ENCODE measurements around the gene TMEM263. TPM values are rescaled to one million over a fixed set of nuclear protein-coding genes. Genes with fewer than 3 reads are reported as not detected.

Gene TMEM263
- total and polyA plus RNA-seq, 2 donors (not counting 3 experiments of a cell fraction or from before 2014, with no cell fraction given): 22.5 to 72.5 TPM

- Histone ChIP-seq H3K9me1 (replicated peaks; ENCODE audit: control insufficient read depth, extremely low read depth, insufficient read depth, low read length) (no peaks in the 10 kb centered on the region), H3K79me2 (ENCODE audit: control insufficient read depth, insufficient read depth, low read length) (no peaks in the 10 kb centered on the region), H3K4me1 (ENCODE audit: control insufficient read depth, extremely low read depth, insufficient read depth, low read length) (peaks cover 14% of the 10 kb centered on the region), H3K36me3 (ENCODE audit: control insufficient read depth in 2 of 2, extremely low read depth in 1 of 2, insufficient read depth in 2 of 2, low read length in 2 of 2) (peaks cover 2 to 3% of the 10 kb centered on the region in 2 experiments), H3K27ac (ENCODE audit: insufficient read depth, low read depth, low read length) (no peak overlapping the region), H3K4me3 (replicated peaks in 1 of 3; ENCODE audit: insufficient read depth in 1 of 3, low read depth in 1 of 3, low read length in 3 of 3) (no peak overlapping the region), H3K4me2 (ENCODE audit: insufficient read depth, low read length) (no peak overlapping the region), H2AFZ (ENCODE audit: low read depth, low read length) (no peak overlapping the region), H3K27me3 (ENCODE audit: control insufficient read depth in 2 of 2, insufficient read depth in 2 of 2, low read length in 2 of 2) (no peaks in the 10 kb centered on the region), H4K20me1 (replicated peaks; ENCODE audit: control insufficient read depth, extremely low read depth, insufficient read depth, low read length) (no peaks in the 10 kb centered on the region), H3K9me3 (replicated peaks; ENCODE audit: control insufficient read depth, insufficient read depth, low read length) (no peaks in the 10 kb centered on the region), H3K9ac (replicated peaks; ENCODE audit: extremely low read depth, insufficient read depth, low read length) (no peak overlapping the region)
- ChIA-PET POLR2A (no interaction called here), CTCF (interaction anchor here (0.7 to 1.7 kb wide), 2 partner anchors 10 to 122 kb away, joined by 3 to 6 read pairs; no protein-coding TSS in a partner anchor)
- no peak for TF ChIP-seq GATA2 (IDR thresholded peaks at IDR 0.05; ENCODE audit: insufficient read depth, insufficient read length, low read depth, low read length)
- no peak for TF ChIP-seq JUN (IDR thresholded peaks at IDR 0.05; ENCODE audit: borderline replicate concordance, insufficient read depth, insufficient read length, low read depth)
- no peak for TF ChIP-seq POLR2A (IDR thresholded peaks at IDR 0.05; ENCODE audit: low read depth, low read length)
- no peak for TF ChIP-seq MYC (IDR thresholded peaks at IDR 0.05; ENCODE audit: low read depth, low read length)
- TF ChIP-seq, protein P1, sequence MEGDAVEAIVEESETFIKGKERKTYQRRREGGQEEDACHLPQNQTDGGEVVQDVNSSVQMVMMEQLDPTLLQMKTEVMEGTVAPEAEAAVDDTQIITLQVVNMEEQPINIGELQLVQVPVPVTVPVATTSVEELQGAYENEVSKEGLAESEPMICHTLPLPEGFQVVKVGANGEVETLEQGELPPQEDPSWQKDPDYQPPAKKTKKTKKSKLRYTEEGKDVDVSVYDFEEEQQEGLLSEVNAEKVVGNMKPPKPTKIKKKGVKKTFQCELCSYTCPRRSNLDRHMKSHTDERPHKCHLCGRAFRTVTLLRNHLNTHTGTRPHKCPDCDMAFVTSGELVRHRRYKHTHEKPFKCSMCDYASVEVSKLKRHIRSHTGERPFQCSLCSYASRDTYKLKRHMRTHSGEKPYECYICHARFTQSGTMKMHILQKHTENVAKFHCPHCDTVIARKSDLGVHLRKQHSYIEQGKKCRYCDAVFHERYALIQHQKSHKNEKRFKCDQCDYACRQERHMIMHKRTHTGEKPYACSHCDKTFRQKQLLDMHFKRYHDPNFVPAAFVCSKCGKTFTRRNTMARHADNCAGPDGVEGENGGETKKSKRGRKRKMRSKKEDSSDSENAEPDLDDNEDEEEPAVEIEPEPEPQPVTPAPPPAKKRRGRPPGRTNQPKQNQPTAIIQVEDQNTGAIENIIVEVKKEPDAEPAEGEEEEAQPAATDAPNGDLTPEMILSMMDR (IDR thresholded peaks at IDR 0.05; ENCODE audit: extremely low read depth in 1 of 2, insufficient read depth in 1 of 2, low read depth in 1 of 2, low read length in 2 of 2): no peak
- TF ChIP-seq, protein P2, sequence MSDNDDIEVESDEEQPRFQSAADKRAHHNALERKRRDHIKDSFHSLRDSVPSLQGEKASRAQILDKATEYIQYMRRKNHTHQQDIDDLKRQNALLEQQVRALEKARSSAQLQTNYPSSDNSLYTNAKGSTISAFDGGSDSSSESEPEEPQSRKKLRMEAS (IDR thresholded peaks at IDR 0.05; ENCODE audit: insufficient read depth, insufficient read length): no peak
- TF ChIP-seq FOS (IDR thresholded peaks at IDR 0.05; ENCODE audit: borderline replicate concordance, insufficient read depth, low read length): no peak
- TF ChIP-seq POLR2AphosphoS5 (IDR thresholded peaks at IDR 0.05; ENCODE audit: insufficient read depth, low read depth, low read length): no peak
- TF ChIP-seq EZH2 (IDR thresholded peaks at IDR 0.05; ENCODE audit: borderline replicate concordance, low read depth, low read length, severe bottlenecking): no peak
- BruUV-seq (replicated peaks): no TSS peak
- DNase-seq (ENCODE audit: low read depth, low spot score): no peak
- no peak for FAIRE-seq
- intact Hi-C loops (cut with micrococcal nuclease) (no loop called here), dilution Hi-C loops (cut with MboI; ENCODE audit: extremely low pct_ligation_motif_present, low sequenced_read_pairs) (no loop called here)
These were observed 26.5 kb downstream of the TMEM263 start for GRCh38 chr12:106982229-106982628.
